ENCODE data around the gene SAMD11.

- TF ChIP-seq CTCF (conservative IDR thresholded peaks at IDR 0.05; ENCODE audit: low read length): no peak
- TF ChIP-seq EZH2phosphoT487 (IDR thresholded peaks at IDR 0.05; ENCODE audit: borderline replicate concordance, low read depth, low read length): peak; percentile 88; the same call in 1 of the 2 replicates
Observed at GRCh38 chr1:940107-941014, 16.6 kb downstream of the SAMD11 start.

Data from OCI-LY7 (cell line).